Nephron (organoid): ENCODE results near the gene TRPV2.

Source experiments
- H3K27ac Mint-ChIP-seq, 3 experiments: 2 replicates each; pipeline ENCODE4 v1.8.0; 2020; ENCODE audit warnings: mixed read lengths in 3 of 3, mild to moderate bottlenecking in 2 of 3, moderate library complexity in 1 of 3
- H3K27me3 Mint-ChIP-seq: 2 replicates; pipeline ENCODE4 v1.8.0; 2021; ENCODE audit warnings: low read depth, mild to moderate bottlenecking, moderate library complexity, mixed read lengths
- H3K36me3 Mint-ChIP-seq: 2 replicates; pipeline ENCODE4 v1.8.0; 2020; ENCODE audit warnings: low read depth, mixed read lengths
- H3K4me1 Mint-ChIP-seq: 2 replicates; pipeline ENCODE4 v1.8.0; 2020; ENCODE audit warnings: mixed read lengths
- H3K4me3 Mint-ChIP-seq, 3 experiments: 2 replicates each; pipeline ENCODE4 v1.8.0; 2020; ENCODE audit warnings: mild to moderate bottlenecking in 3 of 3, mixed read lengths in 3 of 3, moderate library complexity in 2 of 3
- H3K9me3 Mint-ChIP-seq: 2 replicates; pipeline ENCODE4 v1.8.0; 2020; ENCODE audit warnings: mixed read lengths
- TF ChIP-seq, protein P1 (sequence below), 3 experiments: fragments of 200-600 bp; sonication (generic); IDR thresholded peaks; one replicate each; pipeline ENCODE4 v1.5.0; 2021; ENCODE audit warnings: antibody characterized with exemption in 3 of 3; ENCODE audit not compliant: unreplicated experiment in 3 of 3

TRPV2 gene

DNA sequence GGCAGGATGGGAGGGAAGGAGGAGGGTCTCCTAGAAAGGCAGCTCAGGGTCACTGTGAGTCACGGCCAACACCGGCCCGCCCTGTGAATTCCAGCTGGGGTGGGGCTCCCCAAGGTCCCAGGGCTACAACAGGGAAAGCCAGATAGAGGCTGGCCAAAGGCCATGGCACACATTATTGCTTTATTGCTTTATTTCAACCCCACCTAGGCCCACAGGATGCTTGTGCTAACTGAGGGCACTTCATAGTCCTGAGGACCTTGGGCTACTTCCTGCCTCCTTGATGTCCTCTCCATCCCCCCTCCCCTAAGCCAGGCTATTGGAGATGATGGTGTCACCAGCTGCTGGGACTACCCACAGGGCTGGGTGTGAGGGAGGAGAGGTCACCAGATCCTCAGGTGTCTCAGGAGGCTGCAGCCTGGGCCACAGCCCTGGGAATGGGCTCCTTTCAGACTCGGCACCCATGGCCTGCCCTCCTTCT is 50.5 kb downstream of the TRPV2 start:
- Mint-ChIP-seq H3K9me3 (no peaks in the 10 kb centered on the region), H3K36me3 (peaks cover 6% of the 10 kb centered on the region), H3K27ac (no peak overlapping the region), H3K27me3 (no peaks in the 10 kb centered on the region), H3K4me3 (no peak overlapping the region), H3K4me1 (peaks cover 37% of the 10 kb centered on the region)
- TF ChIP-seq, protein P1, sequence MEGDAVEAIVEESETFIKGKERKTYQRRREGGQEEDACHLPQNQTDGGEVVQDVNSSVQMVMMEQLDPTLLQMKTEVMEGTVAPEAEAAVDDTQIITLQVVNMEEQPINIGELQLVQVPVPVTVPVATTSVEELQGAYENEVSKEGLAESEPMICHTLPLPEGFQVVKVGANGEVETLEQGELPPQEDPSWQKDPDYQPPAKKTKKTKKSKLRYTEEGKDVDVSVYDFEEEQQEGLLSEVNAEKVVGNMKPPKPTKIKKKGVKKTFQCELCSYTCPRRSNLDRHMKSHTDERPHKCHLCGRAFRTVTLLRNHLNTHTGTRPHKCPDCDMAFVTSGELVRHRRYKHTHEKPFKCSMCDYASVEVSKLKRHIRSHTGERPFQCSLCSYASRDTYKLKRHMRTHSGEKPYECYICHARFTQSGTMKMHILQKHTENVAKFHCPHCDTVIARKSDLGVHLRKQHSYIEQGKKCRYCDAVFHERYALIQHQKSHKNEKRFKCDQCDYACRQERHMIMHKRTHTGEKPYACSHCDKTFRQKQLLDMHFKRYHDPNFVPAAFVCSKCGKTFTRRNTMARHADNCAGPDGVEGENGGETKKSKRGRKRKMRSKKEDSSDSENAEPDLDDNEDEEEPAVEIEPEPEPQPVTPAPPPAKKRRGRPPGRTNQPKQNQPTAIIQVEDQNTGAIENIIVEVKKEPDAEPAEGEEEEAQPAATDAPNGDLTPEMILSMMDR (IDR thresholded peaks at IDR 0.05; ENCODE audit: unreplicated experiment in 3 of 3), result no peak

DNA sequence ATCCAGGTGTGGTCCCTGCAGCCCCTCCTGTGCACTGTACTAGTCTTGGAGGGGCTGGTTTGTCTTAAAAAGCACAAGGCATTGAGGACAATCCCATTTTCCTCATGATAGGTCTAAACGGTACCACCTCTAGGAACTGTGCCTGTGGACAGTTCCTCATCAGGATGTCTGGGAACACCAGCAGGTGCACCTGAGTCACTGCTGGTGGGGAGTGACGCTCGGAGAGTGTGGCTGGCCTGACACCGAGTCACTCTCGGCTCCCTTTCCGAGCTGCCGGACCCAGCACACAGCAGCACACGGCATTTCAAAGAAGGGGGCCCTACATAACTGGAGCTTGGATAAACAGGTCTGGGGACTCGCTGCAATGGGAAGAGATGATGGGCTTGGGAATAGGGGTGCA is 51.0 kb downstream of the TRPV2 start:
- Mint-ChIP-seq H3K36me3 (peaks cover 2% of the 10 kb centered on the region), H3K4me1 (peaks cover 42% of the 10 kb centered on the region), H3K4me3 (no peak overlapping the region), H3K27me3 (no peaks in the 10 kb centered on the region), H3K9me3 (no peaks in the 10 kb centered on the region), H3K27ac (no peak overlapping the region)
- TF ChIP-seq, protein P1 (IDR thresholded peaks at IDR 0.05; ENCODE audit: unreplicated experiment in 3 of 3), result no peak

GRCh38 chr17:16467044-16467443 is 51.7 kb downstream of the TRPV2 start:
- H3K4me1 Mint-ChIP-seq, result peaks cover 48% of the 10 kb centered on the region
- no peaks in the 10 kb centered on the region for H3K9me3 Mint-ChIP-seq
- no peak overlapping the region for H3K4me3 Mint-ChIP-seq
- no peaks in the 10 kb centered on the region for H3K27me3 Mint-ChIP-seq
- H3K27ac Mint-ChIP-seq, result no peak overlapping the region
- H3K36me3 Mint-ChIP-seq, result no peaks in the 10 kb centered on the region
- TF ChIP-seq, protein P1 (IDR thresholded peaks at IDR 0.05; ENCODE audit: unreplicated experiment in 3 of 3), result no peak

GRCh38 chr17:16467886-16468285 is 52.5 kb downstream of the TRPV2 start:
- H3K27me3 Mint-ChIP-seq, result no peaks in the 10 kb centered on the region
- H3K36me3 Mint-ChIP-seq, result no peaks in the 10 kb centered on the region
- peaks cover 55% of the 10 kb centered on the region for H3K4me1 Mint-ChIP-seq
- H3K27ac Mint-ChIP-seq, result peak overlapping the region in 1 of 3 experiments; percentile 64
- TF ChIP-seq, protein P1 (IDR thresholded peaks at IDR 0.05; ENCODE audit: unreplicated experiment in 3 of 3), result no peak
- H3K9me3 Mint-ChIP-seq, result no peaks in the 10 kb centered on the region
- no peak overlapping the region for H3K4me3 Mint-ChIP-seq

DNA sequence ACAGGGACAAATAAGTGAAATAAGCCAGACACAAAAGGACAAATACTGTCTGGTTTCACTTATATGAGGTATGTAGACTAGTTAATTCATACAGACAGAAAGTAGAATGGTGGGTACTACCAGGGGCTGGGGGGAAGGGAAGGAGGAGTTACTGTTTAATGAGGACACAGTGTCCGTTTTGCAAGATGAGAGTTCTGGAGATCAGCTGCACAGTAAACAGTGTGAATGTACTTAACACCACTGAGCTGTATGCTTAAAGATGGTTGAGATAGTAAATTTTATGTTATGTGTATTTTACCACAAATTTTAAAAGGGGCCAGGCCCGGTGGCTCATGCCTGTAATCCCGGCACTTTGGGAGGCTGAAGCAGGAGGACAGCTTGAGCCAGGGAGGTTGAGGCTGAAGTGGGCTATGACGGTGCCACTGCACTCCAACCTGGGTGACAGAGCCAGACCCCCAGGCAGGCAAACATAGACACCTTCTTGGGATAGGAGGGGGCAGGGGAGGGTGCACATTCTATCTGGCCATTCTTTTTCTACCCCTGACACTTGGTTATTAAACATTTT is 53.1 kb downstream of the TRPV2 start:
- Mint-ChIP-seq H3K27ac (peak overlapping the region in 1 of 3 experiments; percentile 64), H3K4me3 (no peak overlapping the region), H3K36me3 (no peaks in the 10 kb centered on the region), H3K27me3 (no peaks in the 10 kb centered on the region), H3K9me3 (no peaks in the 10 kb centered on the region), H3K4me1 (peaks cover 55% of the 10 kb centered on the region)
- TF ChIP-seq, protein P1 (IDR thresholded peaks at IDR 0.05; ENCODE audit: unreplicated experiment in 3 of 3), result no peak

GRCh38 chr17:16470265-16470664 is 54.9 kb downstream of the TRPV2 start:
- H3K9me3 Mint-ChIP-seq, result no peaks in the 10 kb centered on the region
- peaks cover 61% of the 10 kb centered on the region for H3K4me1 Mint-ChIP-seq
- no peaks in the 10 kb centered on the region for H3K36me3 Mint-ChIP-seq
- no peaks in the 10 kb centered on the region for H3K27me3 Mint-ChIP-seq
- H3K27ac Mint-ChIP-seq, result peak overlapping the region; percentile 33 to 95 (median 77)
- H3K4me3 Mint-ChIP-seq, result peak overlapping the region in 2 of 3 experiments; percentile 22 to 41
- TF ChIP-seq, protein P1 (IDR thresholded peaks at IDR 0.05; ENCODE audit: unreplicated experiment in 3 of 3), result no peak
